ENCODE measurements around the gene EYS.

The EYS gene

GRCh38 chr6:64681416-64682160, 1025.4 kb downstream of the EYS start:
- no peak for DNase-seq (ENCODE audit: extremely low spot score)
- ChIA-PET POLR2A (no interaction called here), CTCF (no interaction called here)
- no peak for TF ChIP-seq CTCF (IDR thresholded peaks at IDR 0.05; ENCODE audit: control extremely low read depth, extremely low read depth, low read depth, missing control alignments)

- DNase-seq (ENCODE audit: extremely low spot score) = no peak
- POLR2A ChIA-PET = no interaction called here
- no peak for TF ChIP-seq CTCF (IDR thresholded peaks at IDR 0.05; ENCODE audit: control extremely low read depth, extremely low read depth, low read depth, missing control alignments)
- CTCF ChIA-PET = no interaction called here
These were observed 1026.6 kb downstream of the EYS start for GRCh38 chr6:64680446-64680845.

GRCh38 chr6:64679416-64679815, 1027.6 kb downstream of the EYS start:
- TF ChIP-seq CTCF (IDR thresholded peaks at IDR 0.05; ENCODE audit: control extremely low read depth, extremely low read depth, low read depth, missing control alignments) = no peak
- no peak for DNase-seq (ENCODE audit: extremely low spot score)
- CTCF ChIA-PET = interaction anchor here (1.3 kb wide), 1 partner anchor 52 kb away, joined by 3 read pairs; no protein-coding TSS in a partner anchor
- POLR2A ChIA-PET = no interaction called here

- no peak for TF ChIP-seq CTCF (IDR thresholded peaks at IDR 0.05; ENCODE audit: control extremely low read depth, extremely low read depth, low read depth, missing control alignments)
- CTCF ChIA-PET = no interaction called here
- no peak for DNase-seq (ENCODE audit: extremely low spot score)
- POLR2A ChIA-PET = no interaction called here
These were observed 1034.4 kb downstream of the EYS start for GRCh38 chr6:64672651-64673050.

- ChIA-PET POLR2A (no interaction called here), CTCF (no interaction called here)
- DNase-seq (ENCODE audit: extremely low spot score) = no peak
- no peak for TF ChIP-seq CTCF (IDR thresholded peaks at IDR 0.05; ENCODE audit: control extremely low read depth, extremely low read depth, low read depth, missing control alignments)
These were observed 1034.9 kb downstream of the EYS start for GRCh38 chr6:64672131-64672530.

GRCh38 chr6:64665137-64665536, 1041.9 kb downstream of the EYS start:
- no peak for DNase-seq (ENCODE audit: extremely low spot score)
- ChIA-PET POLR2A (no interaction called here), CTCF (no interaction called here)
- TF ChIP-seq CTCF (IDR thresholded peaks at IDR 0.05; ENCODE audit: control extremely low read depth, extremely low read depth, low read depth, missing control alignments) = no peak

Measured in GM10248 (cell line).